Subcutaneous abdominal adipose tissue (tissue), 5 donors: ENCODE results near the gene ABI1.

ENCODE experiments used
- H3K27ac ChIP-seq: one replicate; pipeline ENCODE4 v1.7.0; 2013; ENCODE audit warnings: low read depth, mild to moderate bottlenecking, inconsistent platforms, low read length, moderate library complexity
- H3K27me3 ChIP-seq, 5 donors: one replicate each; pipeline ENCODE4 v1.7.0; 2013; ENCODE audit warnings: low read length in 5 of 5, inconsistent platforms in 1 of 5; ENCODE audit not compliant: control insufficient read depth in 5 of 5, insufficient read depth in 4 of 5
- H3K36me3 ChIP-seq, 5 donors: one replicate each; pipeline ENCODE4 v1.7.0; 2013; ENCODE audit warnings: low read length in 5 of 5; ENCODE audit not compliant: control insufficient read depth in 5 of 5, insufficient read depth in 5 of 5
- H3K4me1 ChIP-seq, 5 donors: one replicate each; pipeline ENCODE4 v1.7.0; 2013; ENCODE audit warnings: low read length in 5 of 5, mild to moderate bottlenecking in 3 of 5, moderate library complexity in 1 of 5; ENCODE audit not compliant: control insufficient read depth in 5 of 5, insufficient read depth in 5 of 5
- H3K4me3 ChIP-seq, 5 donors: one replicate each; pipeline ENCODE4 v1.7.0; 2013; ENCODE audit warnings: low read length in 5 of 5, low read depth in 1 of 5
- H3K9ac ChIP-seq, 5 donors: one replicate each; pipeline ENCODE4 v1.7.0; 2013; ENCODE audit warnings: low read length in 5 of 5, mild to moderate bottlenecking in 4 of 5, moderate library complexity in 3 of 5
- H3K9me3 ChIP-seq, 5 donors: one replicate each; pipeline ENCODE4 v1.7.0; 2013; ENCODE audit warnings: low read length in 5 of 5; ENCODE audit not compliant: control insufficient read depth in 5 of 5
- donor health status: healthy.
- donor health status: healthy.
- donor health status: healthy.
- donor health status: healthy.
- donor health status: healthy.

ABI1 gene

DNA sequence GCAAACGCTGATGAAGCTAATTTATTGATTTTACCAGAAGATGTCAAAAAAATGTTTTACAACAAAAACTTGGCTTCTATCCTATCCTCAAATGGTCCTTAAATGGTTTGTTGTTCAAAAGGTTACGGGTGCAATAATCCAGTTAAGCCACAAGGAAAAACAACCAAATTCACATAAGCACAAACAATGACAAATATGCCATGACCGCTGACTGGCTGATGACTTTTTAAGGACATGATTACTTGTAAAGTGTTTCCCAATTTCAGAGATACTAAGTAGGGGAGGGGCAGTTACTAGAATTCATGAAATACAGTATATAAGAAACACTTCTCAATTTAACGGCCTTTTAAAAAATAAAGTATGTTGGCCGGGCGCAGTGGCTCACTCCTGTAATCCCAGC, 28.8 kb downstream of the ABI1 start:
- no peaks in the 10 kb centered on the region for H3K27me3 ChIP-seq
- peaks cover 0 to 3% (median 0%) of the 10 kb centered on the region in 5 donors for H3K4me1 ChIP-seq
- no peaks in the 10 kb centered on the region for H3K9me3 ChIP-seq
- H3K27ac ChIP-seq: no peak overlapping the region
- no peaks in the 10 kb centered on the region for H3K36me3 ChIP-seq
- no peak overlapping the region for H3K4me3 ChIP-seq
- no peak overlapping the region for H3K9ac ChIP-seq

DNA sequence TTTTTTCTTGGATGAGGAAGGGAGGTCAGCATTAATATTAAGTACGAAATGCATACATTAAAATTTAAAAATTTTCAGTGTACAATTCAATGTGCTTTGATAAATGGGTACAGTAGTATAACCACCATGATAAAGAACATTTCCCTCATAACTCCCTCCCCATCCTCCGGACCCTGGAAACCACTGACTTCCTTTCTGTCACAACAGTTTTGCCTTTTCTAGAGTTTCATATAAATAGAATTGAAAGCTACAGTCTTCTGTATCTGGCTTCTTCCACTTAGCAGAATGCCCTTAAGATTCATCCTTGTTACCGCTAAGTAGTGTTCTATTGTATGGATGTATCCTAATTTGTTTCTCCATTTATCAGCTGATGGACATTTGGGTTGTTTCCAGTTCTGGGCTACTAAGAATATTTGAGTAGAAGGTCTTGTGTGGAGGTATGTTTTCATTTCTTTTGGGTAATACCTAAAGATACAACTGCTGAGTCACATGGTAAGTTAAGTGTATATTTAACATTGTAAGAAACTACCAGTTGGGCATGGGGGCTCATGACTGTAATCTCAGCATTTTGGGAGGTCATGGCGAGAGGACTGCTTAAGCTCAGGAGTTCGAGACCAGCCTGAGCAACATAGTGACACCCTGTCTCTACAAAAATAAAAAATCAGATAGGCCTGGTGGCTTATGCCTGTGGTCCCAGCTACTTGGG, 30.8 kb downstream of the ABI1 start:
- no peak overlapping the region for H3K27ac ChIP-seq
- H3K27me3 ChIP-seq: no peaks in the 10 kb centered on the region
- H3K4me3 ChIP-seq: no peak overlapping the region
- no peaks in the 10 kb centered on the region for H3K9me3 ChIP-seq
- H3K9ac ChIP-seq: no peak overlapping the region
- H3K36me3 ChIP-seq: no peaks in the 10 kb centered on the region
- H3K4me1 ChIP-seq: peaks cover 0 to 3% (median 0%) of the 10 kb centered on the region in 5 donors

DNA sequence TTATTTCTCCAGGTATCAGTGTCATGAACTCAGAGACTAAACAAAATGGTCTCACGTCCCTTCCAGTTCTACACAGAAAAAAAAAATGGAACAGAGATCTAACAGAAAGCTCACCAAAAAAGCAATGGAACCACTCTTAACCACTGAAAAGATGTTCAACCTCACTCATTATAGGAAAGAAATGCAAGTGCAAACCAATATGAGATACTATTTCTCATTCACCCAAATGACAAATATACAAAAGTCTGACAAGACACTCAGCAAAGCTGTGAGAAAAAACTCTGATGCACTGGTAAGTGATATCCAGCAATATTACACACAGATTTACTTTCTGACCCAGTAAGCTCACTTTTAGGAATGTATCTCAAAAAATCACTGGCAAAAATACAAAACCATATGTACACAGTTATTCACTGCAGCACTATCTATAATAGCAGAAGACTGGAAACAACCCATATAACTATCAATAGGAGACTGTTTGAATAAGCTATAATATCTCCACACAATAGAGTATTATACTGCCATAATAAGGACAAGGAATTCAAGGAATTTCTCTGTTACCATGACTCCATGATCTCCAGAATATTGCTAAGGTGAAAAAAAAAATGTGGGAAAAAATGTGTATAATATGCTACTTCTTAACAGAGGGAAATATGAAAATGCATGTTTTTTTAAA, 36.6 kb downstream of the ABI1 start:
- Histone ChIP-seq H3K4me1 (peaks cover 0 to 2% (median 0%) of the 10 kb centered on the region in 5 donors), H3K9me3 (no peaks in the 10 kb centered on the region), H3K27me3 (no peaks in the 10 kb centered on the region)

DNA sequence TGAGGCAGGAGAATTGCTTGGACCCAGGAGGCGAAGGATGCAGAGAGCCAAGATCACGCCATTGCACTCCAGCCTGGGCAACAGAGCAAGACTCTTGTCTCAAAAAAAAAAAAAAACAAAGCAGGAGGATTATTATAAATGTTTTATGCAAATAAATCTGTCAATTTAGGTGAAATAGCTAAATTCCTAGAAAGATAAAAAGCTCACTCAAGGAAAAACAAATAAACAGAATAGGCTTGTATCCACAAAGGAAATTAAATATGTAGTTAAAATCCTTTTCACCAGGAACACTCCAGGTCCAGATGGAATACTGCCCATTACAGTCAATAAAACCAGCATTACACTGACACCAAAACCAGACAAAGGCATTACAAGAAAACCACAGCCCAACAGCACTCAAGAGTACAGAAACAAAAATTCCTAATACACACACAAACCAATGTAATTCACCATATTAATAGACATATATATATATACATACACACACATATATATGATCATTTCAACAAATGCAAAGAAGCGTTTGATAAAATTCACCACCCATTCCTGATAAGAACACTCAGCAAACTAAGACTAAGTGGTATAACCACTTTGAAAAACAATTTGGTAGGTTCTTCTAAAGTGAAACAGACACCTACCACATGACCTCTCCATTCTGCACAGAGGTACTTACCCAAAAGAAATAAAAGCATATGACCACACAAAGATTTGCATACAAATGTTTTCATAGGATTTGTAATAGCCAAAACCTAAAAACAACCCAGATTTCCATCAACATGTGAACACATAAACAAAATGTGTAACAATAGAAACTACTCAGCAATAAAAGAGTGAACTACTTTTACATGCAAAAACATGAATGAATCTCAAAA, 38.8 kb downstream of the ABI1 start:
- no peaks in the 10 kb centered on the region for H3K9me3 ChIP-seq

More for the DNA sequence above, 36.6 kb downstream of the ABI1 start:
- Histone ChIP-seq H3K4me3 (no peak overlapping the region), H3K9ac (no peak overlapping the region), H3K27ac (no peak overlapping the region), H3K36me3 (peaks cover 0 to 7% (median 3%) of the 10 kb centered on the region in 5 donors)

DNA sequence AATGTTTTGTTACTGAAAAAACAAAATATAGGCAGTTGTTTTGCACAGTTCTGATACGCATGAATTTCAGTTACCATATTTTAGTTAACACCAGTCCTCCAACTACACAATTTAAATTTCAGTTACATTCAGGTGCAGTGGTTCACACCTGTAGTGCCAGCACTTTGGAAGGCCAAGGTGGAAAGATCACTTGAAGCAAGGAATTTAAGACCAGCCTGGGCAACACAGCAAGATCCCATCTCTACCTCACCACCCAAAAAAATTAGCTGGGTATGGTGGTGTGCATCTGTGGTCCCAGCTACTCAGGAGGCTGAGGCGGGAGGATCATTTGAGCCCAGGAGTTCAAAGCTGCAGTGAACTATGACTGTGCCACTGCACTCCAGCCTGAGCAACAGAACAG, 45.3 kb downstream of the ABI1 start:
- no peaks in the 10 kb centered on the region for H3K9me3 ChIP-seq
- H3K4me1 ChIP-seq: peaks cover 0 to 7% (median 0%) of the 10 kb centered on the region in 5 donors
- H3K27me3 ChIP-seq: no peaks in the 10 kb centered on the region
- H3K36me3 ChIP-seq: no peaks in the 10 kb centered on the region
- H3K27ac ChIP-seq: no peak overlapping the region
- H3K9ac ChIP-seq: no peak overlapping the region
- H3K4me3 ChIP-seq: no peak overlapping the region

More for the DNA sequence above, 38.8 kb downstream of the ABI1 start:
- Histone ChIP-seq H3K36me3 (peaks cover 0 to 7% (median 3%) of the 10 kb centered on the region in 5 donors), H3K27ac (no peak overlapping the region), H3K4me3 (no peak overlapping the region), H3K4me1 (peaks cover 0 to 6% (median 0%) of the 10 kb centered on the region in 5 donors), H3K9ac (no peak overlapping the region), H3K27me3 (no peaks in the 10 kb centered on the region)

DNA sequence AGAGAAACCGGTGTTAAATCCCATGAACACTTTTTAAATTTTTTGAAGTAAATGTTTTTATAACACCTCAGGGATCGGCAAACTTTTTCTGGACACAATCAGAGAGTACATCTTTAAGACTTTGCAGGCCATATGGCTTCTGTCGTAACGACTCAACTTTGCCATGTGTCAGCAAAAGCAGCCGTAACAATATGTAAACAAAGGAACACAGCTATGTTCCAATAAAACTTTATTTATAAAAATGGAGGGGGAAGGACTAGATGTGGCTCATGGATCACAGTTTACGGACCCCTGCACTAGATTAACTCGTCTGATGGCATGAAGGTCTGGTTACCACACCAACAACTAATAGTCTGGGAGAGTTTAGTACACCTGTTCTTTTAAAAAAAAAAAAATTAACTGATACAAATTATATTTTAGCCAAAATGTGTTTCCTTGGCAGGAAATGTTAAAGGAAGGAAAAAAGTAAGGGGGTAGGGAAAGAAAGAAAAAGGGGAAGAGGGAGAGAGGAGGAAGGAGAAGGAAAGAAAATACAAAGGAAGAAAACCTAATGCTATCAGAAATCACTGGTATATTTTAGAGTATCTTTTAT, 50.2 kb downstream of the ABI1 start:
- no peaks in the 10 kb centered on the region for H3K27me3 ChIP-seq
- no peaks in the 10 kb centered on the region for H3K9me3 ChIP-seq
- H3K9ac ChIP-seq: no peak overlapping the region
- H3K27ac ChIP-seq: no peak overlapping the region
- no peak overlapping the region for H3K4me3 ChIP-seq
- no peaks in the 10 kb centered on the region for H3K36me3 ChIP-seq
- peaks cover 0 to 8% (median 3%) of the 10 kb centered on the region in 5 donors for H3K4me1 ChIP-seq

DNA sequence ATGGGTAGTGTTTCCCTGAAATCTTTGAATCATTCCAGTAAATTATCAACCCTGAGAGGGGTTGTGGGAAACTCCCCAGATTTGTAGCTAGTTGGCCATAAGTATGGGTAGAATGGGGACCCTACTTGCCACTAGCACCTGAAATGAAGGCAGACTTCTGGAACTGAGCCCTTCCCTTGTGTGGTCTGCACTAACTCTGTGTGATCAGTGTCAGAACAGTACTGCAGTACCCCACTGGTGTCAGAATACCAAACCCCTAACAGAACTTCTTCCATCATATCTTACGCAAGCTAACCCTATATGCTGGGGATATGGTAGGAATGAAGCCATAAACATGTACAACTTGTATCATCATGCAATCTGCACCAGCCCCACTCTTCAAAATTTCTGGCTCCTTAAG, 50.8 kb downstream of the ABI1 start:
- Histone ChIP-seq H3K27me3 (no peaks in the 10 kb centered on the region), H3K9me3 (no peaks in the 10 kb centered on the region), H3K4me1 (peaks cover 0 to 11% (median 3%) of the 10 kb centered on the region in 5 donors), H3K36me3 (no peaks in the 10 kb centered on the region), H3K9ac (no peak overlapping the region), H3K27ac (no peak overlapping the region), H3K4me3 (no peak overlapping the region)

DNA sequence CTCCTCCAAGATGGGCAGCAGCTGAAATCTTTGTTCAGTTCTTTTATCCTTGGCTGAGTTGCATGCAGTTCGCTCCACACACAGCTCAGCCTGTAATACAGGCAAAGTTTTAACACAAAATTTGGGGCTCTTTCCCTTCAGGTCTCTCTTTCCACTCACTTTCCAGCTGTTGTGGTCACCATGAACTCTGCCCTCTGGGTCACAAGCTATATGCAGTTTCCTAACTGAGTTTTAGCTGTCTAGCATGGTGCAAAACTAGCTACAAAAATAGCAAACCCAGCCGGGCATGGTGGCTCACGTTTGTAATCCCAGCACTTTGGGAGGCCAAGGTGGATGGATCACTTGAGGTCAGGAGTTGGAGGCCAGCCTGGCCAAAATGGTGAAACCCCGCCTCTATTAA, 53.2 kb downstream of the ABI1 start:
- Histone ChIP-seq H3K9ac (no peak overlapping the region), H3K36me3 (no peaks in the 10 kb centered on the region), H3K4me1 (peaks cover 0 to 26% (median 7%) of the 10 kb centered on the region in 5 donors), H3K4me3 (no peak overlapping the region), H3K9me3 (no peaks in the 10 kb centered on the region), H3K27me3 (no peaks in the 10 kb centered on the region), H3K27ac (no peak overlapping the region)

DNA sequence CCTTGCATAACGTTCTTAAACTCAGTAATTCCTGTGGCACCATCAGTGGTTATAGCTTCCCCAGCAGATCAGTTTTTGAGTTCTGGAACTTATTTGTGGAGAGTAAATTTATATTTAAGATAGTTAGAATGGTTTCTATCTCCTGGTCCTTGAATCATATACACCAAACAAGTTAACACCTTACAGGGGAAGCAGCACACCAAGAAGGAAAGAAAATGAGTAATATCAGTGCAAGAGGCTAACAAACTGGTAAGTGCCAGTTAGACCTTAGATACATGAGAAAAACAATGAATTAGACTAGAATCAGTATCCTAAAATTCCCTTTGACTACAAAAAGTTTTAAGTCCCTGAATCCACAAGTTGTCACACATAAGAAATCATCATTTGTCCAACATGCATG, 54.2 kb downstream of the ABI1 start:
- no peak overlapping the region for H3K27ac ChIP-seq
- H3K36me3 ChIP-seq: no peaks in the 10 kb centered on the region
- no peaks in the 10 kb centered on the region for H3K27me3 ChIP-seq
- peaks cover 0 to 32% (median 11%) of the 10 kb centered on the region in 5 donors for H3K4me1 ChIP-seq
- H3K9ac ChIP-seq: no peak overlapping the region
- no peaks in the 10 kb centered on the region for H3K9me3 ChIP-seq
- H3K4me3 ChIP-seq: no peak overlapping the region
